ENCODE data around the gene TFAM.

Gene TFAM

GRCh38 chr10:58384999-58385783 is at the start of gene TFAM:
TFAM (plus strand) TSS chr10:58385410; CDS start chr10:58385548, 138 bp downstream.
- peak; percentile 99 for DNase-seq

GRCh38 chr10:58336242-58336641 is 49.0 kb upstream of the TFAM start:
- no peak for DNase-seq

- DNase-seq, result no peak
These were observed 43.8 kb upstream of the TFAM start for GRCh38 chr10:58341422-58341821.

GRCh38 chr10:58341947-58342346 is 43.3 kb upstream of the TFAM start:
- DNase-seq, result no peak

GRCh38 chr10:58347967-58348366 is 37.2 kb upstream of the TFAM start:
- DNase-seq, result no peak

- DNase-seq, result no peak
These were observed 36.6 kb upstream of the TFAM start for GRCh38 chr10:58348571-58349033.

GRCh38 chr10:58350023-58350422 is 35.2 kb upstream of the TFAM start:
- DNase-seq, result no peak

- DNase-seq, result no peak
These were observed 34.4 kb upstream of the TFAM start for GRCh38 chr10:58350619-58351323.

GRCh38 chr10:58351616-58352578 is 33.3 kb upstream of the TFAM start:
- DNase-seq, result no peak

GRCh38 chr10:58352956-58353610 is 32.1 kb upstream of the TFAM start:
- DNase-seq, result no peak

- no peak for DNase-seq
These were observed 28.5 kb upstream of the TFAM start for GRCh38 chr10:58356756-58357155.

GRCh38 chr10:58358314-58358933 is 26.8 kb upstream of the TFAM start:
- no peak for DNase-seq

- no peak for DNase-seq
These were observed 26.3 kb upstream of the TFAM start for GRCh38 chr10:58358947-58359346.

GRCh38 chr10:58359541-58359940 is 25.7 kb upstream of the TFAM start:
- DNase-seq, result no peak

GRCh38 chr10:58360412-58361004 is 24.7 kb upstream of the TFAM start:
- no peak for DNase-seq

- no peak for DNase-seq
These were observed 23.9 kb upstream of the TFAM start for GRCh38 chr10:58361353-58361752.

GRCh38 chr10:58362027-58362789 is 23.0 kb upstream of the TFAM start:
- DNase-seq, result no peak

- DNase-seq, result no peak
These were observed 18.1 kb upstream of the TFAM start for GRCh38 chr10:58367069-58367468.

GRCh38 chr10:58371473-58371872 is 13.7 kb upstream of the TFAM start:
- DNase-seq, result no peak

GRCh38 chr10:58372607-58373441 is 12.4 kb upstream of the TFAM start:
- DNase-seq, result no peak
